Hypothalamus (tissue), 51 donors: ENCODE data around the gene LMBR1L.
"Not testable (repeated sequence)": the region's sequence is repeated elsewhere in the genome, so short reads cannot be mapped to it uniquely, and the experiment has no call there.

Source experiments
- DNase-seq, 51 donors: peaks; one replicate each; lab custom pipeline; 2025; lab: John Stamatoyannopoulos, UW

The LMBR1L gene

DNA sequence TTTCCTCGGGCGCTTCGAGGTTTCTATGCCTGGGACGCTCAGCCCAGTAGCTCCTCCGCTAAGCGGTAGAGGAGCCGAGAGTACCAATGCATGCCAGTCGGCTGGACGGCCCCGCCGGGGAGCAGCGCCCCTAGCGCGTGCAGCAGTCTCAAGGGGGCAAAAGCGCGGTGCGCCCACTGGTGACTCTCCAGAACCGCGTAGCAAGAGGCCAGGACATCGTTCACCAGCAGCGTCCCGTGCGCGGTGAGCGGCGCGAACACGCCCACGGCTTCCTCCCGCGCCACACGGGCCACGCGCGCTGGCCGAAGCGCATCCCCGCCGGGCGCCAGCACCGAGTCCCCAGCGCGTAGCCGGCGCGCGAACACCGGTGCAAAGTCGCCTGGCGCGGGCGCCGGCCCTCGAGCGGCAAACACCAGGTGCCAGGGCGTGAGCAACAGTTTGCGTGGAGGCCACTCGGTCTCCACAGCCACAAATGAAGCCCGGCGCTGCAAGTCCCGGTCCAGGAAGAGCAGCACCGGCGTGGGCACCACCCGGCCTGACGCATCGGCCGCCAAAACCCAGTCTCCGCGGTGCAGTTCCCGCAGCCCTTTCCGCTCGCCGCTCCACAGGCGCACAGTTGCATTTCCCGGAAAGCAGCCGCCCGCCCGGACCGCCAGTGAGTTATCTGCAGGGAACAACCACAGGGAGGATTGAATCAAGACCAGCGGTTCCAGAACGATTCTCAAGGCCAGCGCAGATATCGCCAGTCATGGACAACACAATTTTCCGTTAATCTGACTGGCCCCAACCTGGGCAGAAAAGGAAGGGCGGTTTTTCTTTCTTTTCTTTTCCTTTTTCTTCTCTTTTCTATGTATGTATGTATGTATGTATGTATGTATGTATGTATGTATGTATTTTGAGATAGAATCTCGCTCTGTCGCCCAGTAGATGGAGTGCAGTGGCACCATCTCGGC is 20.6 kb downstream of the LMBR1L start:
- DNase-seq = peak in 13 of 51 donors; percentile 11 to 37 (median 23)

DNA sequence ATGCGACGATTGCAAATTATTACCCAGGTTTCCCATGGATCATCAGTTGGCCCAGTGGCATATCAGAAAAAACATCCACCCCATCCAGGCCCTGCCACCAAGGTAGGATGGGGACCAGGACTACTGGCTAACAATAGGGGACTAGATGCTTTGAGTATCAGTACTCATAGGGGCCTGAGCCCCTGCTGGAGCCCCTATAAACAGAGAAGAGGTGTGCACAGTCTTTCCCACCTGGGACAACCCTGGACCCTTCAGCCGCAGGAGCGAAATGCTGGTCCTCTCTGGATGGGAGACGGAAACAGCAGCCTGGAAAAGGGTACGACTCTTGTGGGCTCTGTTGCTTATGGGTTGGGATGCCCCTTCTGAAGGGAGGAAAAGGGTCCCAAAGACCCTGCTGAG is 21.7 kb downstream of the LMBR1L start:
- no peak for DNase-seq

DNA sequence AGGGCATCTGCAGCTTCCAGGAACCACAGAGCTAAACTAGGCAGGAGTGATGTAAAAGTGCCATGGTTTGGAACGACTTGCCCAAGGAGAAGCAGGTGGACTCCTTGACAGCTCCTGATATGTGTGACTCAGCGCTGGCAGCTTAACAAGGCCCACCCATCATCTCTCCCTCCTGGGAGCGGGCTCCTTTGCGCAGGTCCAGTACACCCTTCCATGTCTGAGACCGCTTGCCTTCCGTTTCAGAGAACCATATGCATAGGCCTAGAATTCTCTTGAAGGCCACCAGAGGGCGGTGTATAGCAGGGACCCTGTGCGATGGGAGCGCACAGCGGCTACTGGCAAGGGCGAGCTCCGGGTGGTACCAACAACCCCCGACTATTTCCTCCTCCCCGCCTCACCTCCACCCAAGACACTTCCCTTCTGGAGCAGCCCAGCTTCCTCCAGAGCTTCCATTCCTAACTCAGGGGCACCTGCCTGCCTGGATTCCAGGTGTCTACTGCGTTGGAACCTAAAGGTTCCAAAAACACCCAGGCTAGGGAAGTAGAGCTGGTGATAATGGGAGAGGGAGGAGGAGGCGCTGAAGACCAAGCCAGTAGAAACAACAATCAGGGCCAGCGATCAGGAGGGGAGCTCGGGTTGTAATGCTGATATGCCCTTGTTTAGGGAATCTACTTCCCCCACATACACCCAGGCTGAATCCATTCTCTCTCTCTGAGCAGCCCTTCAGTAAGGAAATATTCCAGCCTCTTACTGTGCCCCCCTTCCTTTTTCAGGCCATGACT is 22.3 kb downstream of the LMBR1L start:
- peak in 47 of 51 donors; percentile 16 to 90 (median 62) for DNase-seq

DNA sequence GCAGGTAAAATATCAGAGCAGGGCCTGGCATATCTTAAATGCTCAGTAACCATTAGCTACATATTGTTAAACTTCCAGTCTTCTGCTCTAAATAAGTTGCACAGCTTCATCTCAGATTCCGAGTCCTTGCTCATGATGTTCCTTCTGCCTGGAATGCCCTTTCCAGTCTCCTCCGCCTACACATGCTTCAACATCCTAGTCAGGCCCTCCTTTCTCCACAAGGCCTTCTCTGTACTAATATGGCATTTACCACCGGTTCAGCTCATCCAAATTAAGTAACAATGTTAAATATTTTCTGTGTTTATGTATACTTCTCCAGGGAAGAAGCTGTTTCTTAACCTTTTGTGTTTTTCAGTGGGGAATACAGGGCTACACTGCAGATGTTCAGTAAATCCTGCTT is 24.5 kb downstream of the LMBR1L start:
- no peak for DNase-seq

DNA sequence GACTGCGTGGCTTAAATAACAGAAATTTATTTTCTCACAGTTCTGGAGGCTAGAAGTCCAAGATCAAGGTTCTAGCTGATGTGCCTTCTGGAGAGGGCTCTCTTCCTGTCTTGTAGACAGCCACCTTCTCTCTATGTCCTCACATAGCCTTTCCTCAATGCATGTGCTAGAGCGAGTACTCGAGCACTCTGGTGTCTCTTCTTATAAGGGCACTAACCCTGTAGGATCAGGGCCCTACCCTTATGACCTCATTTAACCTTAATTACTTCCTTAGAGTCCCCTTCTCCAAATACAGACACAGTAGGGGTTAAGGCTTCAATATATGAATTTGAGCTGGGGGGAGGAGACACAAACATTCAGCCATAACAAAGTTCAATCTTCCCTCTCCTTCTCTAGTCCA is 26.2 kb downstream of the LMBR1L start:
- DNase-seq = no peak

DNA sequence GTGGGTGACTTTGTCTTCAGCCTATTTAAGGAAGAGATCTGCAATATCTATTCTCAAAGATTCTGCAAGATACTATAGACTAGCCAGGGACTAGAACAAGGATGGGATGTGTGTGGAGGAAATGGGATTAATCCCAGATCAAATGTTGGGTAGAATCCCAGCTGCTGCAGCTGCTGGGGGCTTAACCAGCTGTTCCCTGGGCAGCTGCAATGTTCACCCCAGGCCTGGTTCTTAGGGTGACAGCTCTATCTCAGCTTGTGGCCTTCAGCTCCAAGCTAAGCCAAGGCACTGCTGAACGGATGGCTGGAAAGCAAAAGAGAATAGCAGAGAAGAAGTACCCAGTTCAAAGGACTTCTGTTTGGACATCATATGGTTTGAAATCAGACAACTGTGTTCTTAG is 30.9 kb downstream of the LMBR1L start:
- no peak for DNase-seq

DNA sequence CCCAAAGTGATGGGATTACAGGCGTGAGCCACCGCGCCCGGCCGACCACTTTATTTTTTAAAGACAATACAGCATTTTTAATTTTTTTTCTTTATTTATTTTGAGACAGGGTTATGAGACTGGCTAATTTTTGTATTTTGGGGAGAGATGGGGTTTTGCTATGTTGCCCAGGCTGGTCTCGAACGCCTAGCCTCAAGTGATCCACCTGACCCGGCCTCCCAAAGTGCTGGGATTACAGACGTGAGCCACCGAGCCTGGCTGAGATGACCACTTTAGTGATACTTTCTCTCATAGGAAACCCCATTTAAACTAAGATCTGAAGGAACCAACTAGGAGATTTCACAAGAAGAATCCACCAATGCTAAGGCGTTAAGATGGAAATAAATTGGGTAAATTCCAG is 39.7 kb downstream of the LMBR1L start:
- DNase-seq = no peak

DNA sequence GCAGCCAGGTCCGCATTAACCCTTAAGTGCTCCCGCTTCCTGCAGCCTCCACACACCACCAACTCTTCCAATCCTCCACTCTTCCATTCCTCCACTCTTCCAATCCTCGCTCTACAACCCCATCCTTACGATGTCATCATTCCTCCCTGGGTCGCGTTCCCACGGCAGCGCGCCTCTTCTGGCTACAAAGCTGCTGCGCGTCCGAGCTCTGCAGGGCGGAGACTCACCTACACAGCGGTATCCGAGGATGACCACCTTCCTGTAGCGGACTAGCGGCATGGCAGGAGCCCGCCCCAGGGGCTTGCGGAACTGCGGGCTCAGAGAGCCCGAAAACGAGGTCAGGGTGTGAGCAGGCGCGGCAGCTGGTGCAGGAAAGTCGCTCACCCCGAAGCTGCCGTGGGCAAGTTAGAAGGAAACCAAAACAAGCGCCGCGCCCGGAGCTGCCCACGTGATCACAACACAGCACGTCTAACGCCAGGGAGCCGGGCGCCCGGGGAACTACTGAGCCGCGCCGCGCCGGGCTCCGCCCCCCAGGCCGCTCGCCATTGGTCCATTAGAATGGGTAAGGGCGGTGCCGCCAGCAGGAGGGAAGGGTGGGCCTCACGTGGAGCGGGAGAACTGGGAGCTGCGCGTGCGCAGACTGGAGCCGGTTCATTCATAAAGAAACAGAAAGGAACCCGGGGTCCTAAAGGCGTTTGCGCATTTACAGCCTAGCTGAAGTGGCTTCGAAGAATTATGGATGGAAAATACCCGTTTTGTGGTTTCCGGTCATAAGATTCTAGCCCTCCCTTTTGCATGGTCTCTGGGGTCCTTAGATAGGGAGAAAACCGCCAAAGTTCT is 40.9 kb downstream of the LMBR1L start, which contains the start of gene RHEBL1:
Gene RHEBL1, minus strand, starts transcription at position 473 of the 840 bp plus-strand sequence. Its CDS starts 194 bp downstream, at position 279.
- DNase-seq = peak; percentile 74 to 99 (median 96)

DNA sequence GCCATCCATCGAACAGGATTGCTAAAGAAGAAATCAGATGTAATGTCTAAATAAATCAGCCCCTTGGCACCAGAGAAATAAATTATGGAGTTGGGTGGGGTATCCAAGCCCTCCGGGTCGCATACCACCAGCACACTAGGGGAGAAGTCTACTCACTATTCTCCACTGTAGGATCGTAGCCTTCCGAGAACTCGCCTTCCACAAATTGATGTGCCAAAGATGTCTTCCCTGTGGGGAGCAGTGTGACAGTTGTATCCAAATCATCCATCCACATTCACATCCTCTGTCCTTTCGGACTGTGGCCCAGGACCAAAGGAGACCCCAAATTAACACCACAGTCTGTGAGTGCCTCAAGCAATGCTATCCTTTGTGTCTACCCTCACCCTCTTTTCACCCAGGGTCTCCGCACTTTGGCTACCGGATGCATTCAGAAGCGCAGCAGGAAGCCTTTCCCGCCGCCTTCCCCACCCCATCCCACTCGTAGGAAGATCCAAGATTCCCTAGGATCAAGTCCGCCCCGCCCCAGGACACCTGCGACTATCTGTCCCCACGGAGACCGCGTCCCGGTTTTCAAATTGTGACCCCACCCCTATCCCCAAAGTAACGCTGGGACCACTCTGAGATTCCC is 41.7 kb downstream of the LMBR1L start:
- no peak for DNase-seq

DNA sequence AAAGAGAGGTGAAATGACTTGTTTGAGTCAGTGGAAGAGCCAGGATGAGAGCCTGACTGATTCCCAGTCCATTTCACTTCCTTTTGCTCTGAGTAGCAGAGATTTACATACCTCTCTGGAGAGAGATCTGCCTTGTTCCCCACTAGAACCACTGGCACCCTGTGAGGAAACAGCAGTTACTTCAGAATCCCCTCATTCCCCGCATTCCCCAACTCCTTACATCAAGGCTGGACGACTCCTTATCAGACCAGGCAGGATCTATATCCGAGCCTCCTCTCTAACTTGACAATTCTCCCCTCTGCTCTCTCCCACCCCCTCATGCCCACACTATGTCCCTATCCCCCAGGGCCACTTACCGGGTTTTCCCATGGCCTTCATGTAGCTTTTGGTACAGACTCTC is 44.5 kb downstream of the LMBR1L start:
- DNase-seq = no peak

DNA sequence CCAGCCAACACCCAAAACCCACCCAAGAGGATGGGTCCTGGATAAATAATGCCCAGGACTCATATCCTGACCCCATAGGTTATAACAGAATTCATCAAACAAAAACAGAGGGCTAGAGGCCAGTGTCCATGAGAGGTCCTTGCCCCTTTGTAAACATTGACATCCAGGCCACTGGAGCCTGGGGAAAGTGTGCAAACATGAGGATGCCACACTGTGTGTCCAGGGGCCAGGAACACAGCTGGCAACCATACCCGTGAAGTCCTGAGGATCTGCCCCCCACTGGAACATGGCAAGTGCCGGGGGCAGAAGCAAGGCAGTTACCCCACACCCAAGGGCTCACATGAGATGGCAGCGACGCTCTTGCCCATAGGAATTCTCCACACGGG is 45.9 kb downstream of the LMBR1L start:
- DNase-seq = no peak

DNA sequence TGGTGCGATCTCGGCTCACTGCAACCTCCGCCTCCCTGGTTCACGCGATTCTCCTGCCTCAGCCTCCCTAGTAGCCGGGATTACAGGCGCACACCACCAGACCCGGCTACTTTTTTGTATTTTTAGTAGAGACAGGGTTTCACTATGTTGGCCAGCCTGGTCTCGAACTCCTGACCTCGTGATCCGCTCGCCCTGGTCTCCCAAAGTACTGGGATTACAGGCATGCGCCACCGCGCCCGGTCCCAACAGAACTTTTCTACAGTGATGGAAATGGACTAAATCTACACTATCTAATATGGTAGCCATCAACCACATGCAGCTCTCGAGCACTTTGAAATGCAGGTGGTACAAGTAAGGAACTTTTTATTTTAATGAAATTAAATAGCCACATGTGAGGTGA is 48.7 kb downstream of the LMBR1L start:
- not testable (repeated sequence) for DNase-seq

DNA sequence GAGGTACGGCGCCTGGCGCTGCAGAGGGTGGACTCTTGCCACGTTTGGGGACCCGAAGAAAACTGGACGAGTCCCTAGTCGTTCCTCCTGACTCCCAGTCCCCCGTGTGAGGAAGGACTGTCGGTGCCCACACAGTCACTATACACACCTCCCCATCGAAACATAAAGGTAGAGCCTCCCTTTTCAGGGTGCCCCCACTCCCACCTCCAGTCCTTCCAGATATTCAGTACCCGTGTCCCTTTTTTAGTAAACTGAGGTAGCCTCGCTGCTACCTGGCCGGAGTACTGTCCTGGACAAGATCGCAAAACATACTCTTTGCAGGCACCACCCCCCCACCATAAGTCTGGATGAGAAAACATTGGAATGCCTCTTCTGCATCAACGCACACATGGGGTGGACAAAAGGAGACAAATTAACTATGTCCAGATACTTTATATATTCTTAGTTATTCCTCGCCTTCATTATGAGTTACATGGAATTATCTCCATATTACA is 49.4 kb downstream of the LMBR1L start:
- DNase-seq = no peak

DNA sequence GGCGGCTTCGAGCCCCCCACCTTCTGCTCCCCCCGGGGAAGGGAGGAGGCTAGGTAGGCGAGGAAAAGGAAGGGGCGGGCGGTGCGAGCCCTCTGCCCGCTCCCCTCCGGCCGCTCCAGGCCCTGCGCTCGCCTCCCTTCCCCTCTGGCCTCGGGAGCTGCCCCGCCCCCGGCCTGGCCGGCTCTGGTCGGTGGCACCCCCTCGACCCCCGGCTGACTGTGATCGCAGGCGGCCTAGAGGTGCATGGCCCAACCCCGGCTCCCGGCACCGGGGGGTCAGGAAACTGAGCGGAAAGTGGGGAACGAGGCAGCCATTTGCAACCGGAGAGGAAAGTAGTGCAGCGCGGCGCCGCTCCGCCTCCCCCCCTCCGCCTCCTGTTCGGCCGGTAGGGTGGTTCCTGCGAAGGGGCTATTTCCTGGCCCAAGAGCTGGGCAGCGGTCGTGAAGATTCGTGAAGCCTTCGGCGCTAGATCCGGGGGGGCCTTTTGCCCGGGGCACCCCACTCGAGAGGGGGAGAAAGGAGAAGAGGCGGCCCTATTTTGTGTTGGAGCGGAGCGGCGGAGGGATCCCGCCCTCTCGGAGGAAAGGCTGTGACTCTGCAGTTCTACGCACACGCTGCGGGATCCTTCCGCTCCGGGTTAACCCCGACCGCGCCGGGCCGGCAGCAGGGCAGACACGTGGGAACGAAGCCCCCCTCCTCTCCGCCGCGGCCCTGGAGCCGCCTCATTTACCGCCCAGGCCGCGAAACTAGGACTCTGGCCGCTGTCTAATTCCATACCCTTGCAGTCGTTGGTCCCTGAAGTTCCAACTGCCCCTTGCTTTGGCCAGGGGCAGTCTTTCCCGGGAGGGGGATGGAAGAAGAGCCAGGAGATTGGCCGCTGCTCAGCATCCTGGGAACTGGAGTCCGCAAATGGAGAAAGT is 50.1 kb downstream of the LMBR1L start, which contains the start of gene KMT2D:
Gene KMT2D, minus strand, starts transcription at position 558 of the 920 bp plus-strand sequence. CDS start 5,470 bp downstream, outside the sequence.
- peak; percentile 61 to 98 (median 86) for DNase-seq

DNA sequence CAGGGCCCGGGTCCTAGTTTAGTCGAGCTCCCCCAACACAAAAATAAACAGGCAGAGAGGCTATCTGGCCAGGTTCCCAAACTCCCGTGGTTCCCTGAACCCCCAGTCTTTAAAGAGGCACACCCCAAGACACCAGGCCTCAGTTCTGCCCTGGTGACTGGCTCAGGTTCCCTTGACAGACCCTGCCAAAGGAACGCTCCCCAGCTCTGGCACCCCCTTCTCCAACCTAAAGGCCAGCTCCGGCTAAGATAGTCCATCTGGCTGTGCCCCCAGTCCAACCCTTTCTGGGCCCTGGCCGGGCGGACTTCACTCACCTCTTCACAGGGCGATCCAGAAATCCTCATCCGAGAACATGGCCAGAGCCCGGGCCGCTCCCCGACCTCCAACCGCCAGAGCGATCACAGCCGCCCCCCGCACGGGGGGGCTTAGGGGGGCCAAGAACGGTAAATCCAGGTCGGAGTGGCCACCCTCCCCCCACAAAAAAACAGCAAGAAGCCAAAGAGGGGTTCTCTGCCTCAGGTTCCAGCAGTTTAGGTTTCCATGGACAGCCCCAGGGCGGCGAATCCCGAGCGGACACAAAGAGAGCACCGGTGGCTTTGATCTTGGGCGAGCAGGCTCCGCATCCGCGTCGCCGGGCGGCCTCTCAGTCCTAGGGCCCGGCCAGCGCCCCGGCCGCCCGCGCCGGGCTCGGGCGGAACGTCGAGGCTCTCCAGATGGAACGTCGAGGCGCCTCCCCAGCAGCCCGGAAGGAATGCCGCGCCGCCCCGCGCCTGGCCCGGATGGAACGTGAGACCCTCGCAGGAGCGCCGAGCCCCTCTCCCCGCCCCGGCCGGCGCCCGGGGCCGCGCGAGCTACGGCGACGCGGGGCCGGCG is 51.1 kb downstream of the LMBR1L start:
- peak in 5 of 51 donors; percentile 12 to 52 (median 34) for DNase-seq

DNA sequence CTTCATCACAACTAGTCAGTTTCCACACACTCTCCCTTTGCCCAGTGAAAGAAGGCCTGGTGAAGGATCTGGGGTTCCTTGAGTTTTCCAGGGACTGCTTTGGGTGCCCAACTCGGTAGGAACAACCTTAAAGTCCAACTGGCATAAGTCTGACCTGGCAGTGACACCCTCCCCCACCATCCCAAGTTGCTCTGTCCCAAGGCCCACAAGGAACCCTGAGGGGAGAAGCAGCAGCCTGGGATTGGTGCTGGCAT is 51.7 kb downstream of the LMBR1L start:
- no peak for DNase-seq

DNA sequence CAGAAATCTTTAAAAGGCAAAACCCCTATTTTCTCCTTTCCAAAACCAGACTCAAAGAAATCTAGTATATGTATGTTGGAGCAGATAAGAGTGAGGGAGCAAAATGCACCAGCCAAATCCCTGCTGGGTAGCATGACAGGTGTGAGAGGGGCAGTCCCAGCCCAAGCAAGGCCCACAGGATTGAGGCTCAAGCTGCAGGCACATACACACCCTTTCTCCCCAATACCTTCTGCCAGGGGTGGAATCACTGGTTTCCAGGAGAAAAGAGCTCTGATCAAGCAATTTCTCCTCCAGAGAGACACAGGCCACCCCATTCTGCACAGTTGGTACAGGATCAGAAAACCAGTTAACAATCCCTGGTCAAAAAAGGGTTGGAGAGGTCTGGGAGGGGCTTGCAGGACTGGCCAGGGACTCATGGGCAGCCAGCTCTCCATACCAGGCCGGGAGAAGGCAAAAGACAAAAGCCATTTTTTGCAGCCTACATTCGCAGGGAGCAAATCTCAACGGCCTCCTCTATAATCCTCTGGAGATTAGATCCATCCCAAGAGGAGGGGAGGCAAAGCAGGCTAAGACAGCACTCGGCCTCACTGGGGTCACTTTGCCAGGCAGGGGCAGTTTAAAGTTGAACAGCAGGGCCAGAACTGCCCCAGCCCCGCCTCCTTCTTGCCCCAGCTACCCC is 52.1 kb downstream of the LMBR1L start:
- no peak for DNase-seq
